ENCODE data around the gene TEX9.

Gene TEX9

GRCh38 chr15:56445746-56446145 lies 80.5 kb downstream of the TEX9 start:
- DNase-seq (ENCODE audit: low spot score) = no peak

- no peak for DNase-seq (ENCODE audit: low spot score)
These were observed 89.6 kb downstream of the TEX9 start for GRCh38 chr15:56454836-56455235.

- DNase-seq (ENCODE audit: low spot score) = no peak
These were observed 91.0 kb downstream of the TEX9 start for GRCh38 chr15:56456229-56456628.

- no peak for DNase-seq (ENCODE audit: low spot score)
These were observed 93.9 kb downstream of the TEX9 start for GRCh38 chr15:56459096-56459495.

- no peak for DNase-seq (ENCODE audit: low spot score)
These were observed 94.8 kb downstream of the TEX9 start for GRCh38 chr15:56460071-56460470.

- no peak for DNase-seq (ENCODE audit: low spot score)
These were observed 95.7 kb downstream of the TEX9 start for GRCh38 chr15:56460947-56461346.

- DNase-seq (ENCODE audit: low spot score) = peak; percentile 98
These were observed 99.8 kb downstream of the TEX9 start, which contains the start of gene MNS1 for GRCh38 chr15:56464893-56465520. Gene MNS1 (minus strand): TSS chr15:56465137. CDS start chr15:56464972, 165 bp downstream.

- no peak for DNase-seq (ENCODE audit: low spot score)
These were observed 102.4 kb downstream of the TEX9 start for GRCh38 chr15:56467616-56468015.

GRCh38 chr15:56468401-56468800 lies 103.2 kb downstream of the TEX9 start:
- no peak for DNase-seq (ENCODE audit: low spot score)

GRCh38 chr15:56469483-56469882 lies 104.3 kb downstream of the TEX9 start:
- no peak for DNase-seq (ENCODE audit: low spot score)

- no peak for DNase-seq (ENCODE audit: low spot score)
These were observed 106.3 kb downstream of the TEX9 start for GRCh38 chr15:56471440-56472069.

GRCh38 chr15:56472278-56472677 lies 107.1 kb downstream of the TEX9 start:
- no peak for DNase-seq (ENCODE audit: low spot score)

GRCh38 chr15:56473017-56473416 lies 107.8 kb downstream of the TEX9 start:
- DNase-seq (ENCODE audit: low spot score) = no peak

GRCh38 chr15:56475351-56475750 lies 110.1 kb downstream of the TEX9 start:
- no peak for DNase-seq (ENCODE audit: low spot score)

Measured in AG08395 (cell line).